Measurements from ENCODE around the gene MDN1.

GRCh38 chr6:89613790-89614189 is 205.8 kb downstream of the MDN1 start:
- TF ChIP-seq SMC3 (IDR thresholded peaks at IDR 0.05; ENCODE audit: low read depth, low read length) (no peak), CTCF (conservative IDR thresholded peaks at IDR 0.05; ENCODE audit: low read depth, low read length) (no peak)
